PC-3 (cell line): ENCODE data around the gene IL1RAPL2. TPM values are rescaled to one million over a fixed set of nuclear protein-coding genes. Genes with fewer than 3 reads are reported as not detected.

Experiments used
- ATAC-seq: fragments of 200-7000 bp; cut with Tn5 transposase; 2 replicates; pipeline ENCODE4 v1.9.1; 2020; ENCODE audit warnings: mild to moderate bottlenecking, moderate library complexity
- BruUV-seq: library from RNA; stranded (reverse); fragments of 400-500 nt; replicated peaks from 2 replicates; lab custom pipeline; 2021; lab: Mats Ljungman, UMichigan
- CTCF ChIA-PET: fragments of 300-600 bp; sonication (Branson Sonifier 250); formaldehyde crosslinking; loops from one replicate; lab custom pipeline; 2022; ENCODE audit warnings: antibody characterized with exemption; lab: Charles Lee
- POLR2A ChIA-PET: fragments of 300-600 bp; sonication (Branson Sonifier 250); formaldehyde crosslinking; loops from one replicate; lab custom pipeline; 2022; ENCODE audit warnings: antibody characterized with exemption; ENCODE audit not compliant: unreplicated experiment; lab: Charles Lee
- DNase-seq: peaks from one replicate; pipeline ENCODE4 v3.0.0-alpha.2; 2015
- H2AFZ ChIP-seq: fragments of 300-600 bp; sonication (generic); 2 replicates; pipeline ENCODE4 v1.6.0; 2016; ENCODE audit warnings: antibody characterized with exemption, low read length
- H3F3A ChIP-seq: fragments of 300-600 bp; sonication (generic); one replicate; pipeline ENCODE4 v1.6.0; 2017; ENCODE audit warnings: antibody characterized with exemption, low read length, control low read depth, mild to moderate bottlenecking; ENCODE audit not compliant: unreplicated experiment
- H3K27ac ChIP-seq: fragments of 300-600 bp; sonication (generic); 2 replicates; pipeline ENCODE4 v1.5.1; 2016; ENCODE audit warnings: mild to moderate bottlenecking, low read length
- H3K27me3 ChIP-seq: fragments of 300-600 bp; sonication (generic); 2 replicates; pipeline ENCODE4 v1.6.1; 2016; ENCODE audit warnings: low read length, mixed read lengths
- H3K36me3 ChIP-seq: fragments of 300-600 bp; sonication (generic); 2 replicates; pipeline ENCODE4 v1.6.1; 2016; ENCODE audit warnings: low read depth, mixed run types, low read length, mixed read lengths
- H3K4me1 ChIP-seq: fragments of 300-600 bp; sonication (generic); 2 replicates; pipeline ENCODE4 v1.5.1; 2016; ENCODE audit warnings: low read length; ENCODE audit not compliant: insufficient read depth
- H3K4me2 ChIP-seq: fragments of 300-600 bp; sonication (generic); 2 replicates; pipeline ENCODE4 v1.6.0; 2016; ENCODE audit warnings: low read length
- H3K4me3 ChIP-seq: fragments of 300-600 bp; sonication (generic); 2 replicates; pipeline ENCODE4 v1.5.1; 2016; ENCODE audit warnings: mild to moderate bottlenecking, low read length, mixed read lengths
- H3K79me2 ChIP-seq: fragments of 300-600 bp; sonication (generic); 2 replicates; pipeline ENCODE4 v1.6.1; 2017; ENCODE audit warnings: low read length, mixed read lengths
- H3K9ac ChIP-seq: fragments of 300-600 bp; sonication (generic); 2 replicates; pipeline ENCODE4 v1.6.0; 2016; ENCODE audit warnings: mild to moderate bottlenecking, low read length
- H3K9me2 ChIP-seq: fragments of 300-600 bp; sonication (generic); replicated peaks from 2 replicates; pipeline ENCODE4 v1.6.1; 2016; ENCODE audit warnings: mixed run types, low read length, mixed read lengths
- H3K9me3 ChIP-seq: fragments of 300-600 bp; sonication (generic); 2 replicates; pipeline ENCODE4 v1.6.1; 2016; ENCODE audit warnings: low read length, mixed read lengths
- H4K20me1 ChIP-seq: fragments of 300-600 bp; sonication (generic); 2 replicates; pipeline ENCODE4 v1.6.1; 2016; ENCODE audit warnings: low read length, mixed read lengths
- EZH2 ChIP-seq: fragments of 300-600 bp; sonication (generic); IDR thresholded peaks from one replicate; pipeline ENCODE4 v1.6.1; 2017; ENCODE audit warnings: antibody characterized with exemption, mild to moderate bottlenecking, low read length; ENCODE audit not compliant: unreplicated experiment
- EZH2phosphoT487 ChIP-seq: fragments of 300-600 bp; sonication (generic); IDR thresholded peaks from 2 replicates; pipeline ENCODE4 v1.6.1; 2018; ENCODE audit warnings: mild to moderate bottlenecking, antibody characterized with exemption, low read length, borderline replicate concordance
- intact Hi-C: fragments of 100-400 bp; cut with micrococcal nuclease; formaldehyde crosslinking; loops from 2 replicates; pipeline ENCODE4 v1.9.0; 2023
- total RNA-seq: library from RNA; depleted of rRNA; stranded (reverse); fragments of >200 nt; gene quantifications from 2 replicates; pipeline ENCODE4 v1.2.3, GENCODE V29; 2014
- TF ChIP-seq, protein P1 (sequence below): fragments of 300-600 bp; sonication (generic); conservative IDR thresholded peaks from 2 replicates; pipeline ENCODE4 v1.5.1; 2017; ENCODE audit warnings: antibody characterized with exemption, low read depth, mild to moderate bottlenecking, low read length

The IL1RAPL2 gene
- total RNA-seq, 1 experiment from 2014 or later: 0.62 TPM

DNA sequence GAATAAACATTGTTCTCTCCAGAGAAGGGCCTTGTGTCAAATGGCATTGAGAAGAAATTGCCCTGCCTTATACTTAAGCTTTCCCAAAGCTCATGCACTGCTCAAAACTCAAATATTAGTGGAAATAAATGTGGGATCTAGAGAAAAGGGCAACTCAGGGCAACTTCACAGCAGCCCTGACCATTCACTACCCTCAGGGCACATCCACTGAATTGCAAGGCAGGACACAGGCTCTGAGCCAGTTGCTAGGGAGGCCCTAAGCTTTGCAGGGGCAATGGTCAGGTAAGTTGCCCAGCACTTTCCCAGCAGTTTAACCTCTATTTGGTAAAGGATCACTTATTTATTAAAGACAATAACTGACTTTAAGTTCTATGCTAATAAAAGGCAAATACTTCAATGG, 909.8 kb downstream of the IL1RAPL2 start:
- H2AFZ ChIP-seq: no peak overlapping the region

DNA sequence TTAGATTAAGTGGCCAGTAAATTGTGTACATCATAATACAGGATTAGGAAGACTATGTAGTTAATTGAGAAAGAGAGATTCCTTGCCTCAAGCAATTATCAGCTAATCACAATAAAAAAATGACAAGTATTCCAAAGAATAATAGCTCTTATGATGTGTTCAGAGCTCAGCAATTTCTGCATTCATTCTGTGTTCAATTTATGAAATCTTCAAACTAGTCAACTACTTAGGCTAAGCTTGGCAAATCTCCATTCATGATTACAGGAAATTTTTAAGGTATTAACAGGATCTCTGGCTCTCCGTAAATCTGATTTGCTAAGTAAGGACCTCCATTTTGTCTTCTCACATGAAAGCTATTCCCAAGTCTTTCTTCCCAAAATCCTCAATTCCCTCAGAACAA, 911.4 kb downstream of the IL1RAPL2 start:
- Histone ChIP-seq H3K4me1 (no peaks in the 10 kb centered on the region; the same call in 1 of the 2 replicates), H3K27ac (no peak overlapping the region)
- POLR2A ChIA-PET: no interaction called here

More for the DNA sequence above, 909.8 kb downstream of the IL1RAPL2 start:
- DNase-seq (peak; percentile 30), ATAC-seq (no peak)
- intact Hi-C loops: no loop called here
- Histone ChIP-seq H3K4me3 (no peak overlapping the region), H3K9me3 (no peaks in the 10 kb centered on the region), H3K4me1 (no peaks in the 10 kb centered on the region), H3K79me2 (no peaks in the 10 kb centered on the region), H3K9me2 (no peaks in the 10 kb centered on the region), H3K4me2 (no peak overlapping the region), H3K36me3 (no peaks in the 10 kb centered on the region), H3K9ac (no peak overlapping the region), H3K27me3 (no peaks in the 10 kb centered on the region), H4K20me1 (no peaks in the 10 kb centered on the region), H3K27ac (no peak overlapping the region), H3F3A (no peaks in the 10 kb centered on the region)
- CTCF ChIA-PET: no interaction called here
- POLR2A ChIA-PET: no interaction called here
- no TSS peak for BruUV-seq
- TF ChIP-seq EZH2phosphoT487 (no peak), EZH2 (no peak)
- TF ChIP-seq, protein P1, sequence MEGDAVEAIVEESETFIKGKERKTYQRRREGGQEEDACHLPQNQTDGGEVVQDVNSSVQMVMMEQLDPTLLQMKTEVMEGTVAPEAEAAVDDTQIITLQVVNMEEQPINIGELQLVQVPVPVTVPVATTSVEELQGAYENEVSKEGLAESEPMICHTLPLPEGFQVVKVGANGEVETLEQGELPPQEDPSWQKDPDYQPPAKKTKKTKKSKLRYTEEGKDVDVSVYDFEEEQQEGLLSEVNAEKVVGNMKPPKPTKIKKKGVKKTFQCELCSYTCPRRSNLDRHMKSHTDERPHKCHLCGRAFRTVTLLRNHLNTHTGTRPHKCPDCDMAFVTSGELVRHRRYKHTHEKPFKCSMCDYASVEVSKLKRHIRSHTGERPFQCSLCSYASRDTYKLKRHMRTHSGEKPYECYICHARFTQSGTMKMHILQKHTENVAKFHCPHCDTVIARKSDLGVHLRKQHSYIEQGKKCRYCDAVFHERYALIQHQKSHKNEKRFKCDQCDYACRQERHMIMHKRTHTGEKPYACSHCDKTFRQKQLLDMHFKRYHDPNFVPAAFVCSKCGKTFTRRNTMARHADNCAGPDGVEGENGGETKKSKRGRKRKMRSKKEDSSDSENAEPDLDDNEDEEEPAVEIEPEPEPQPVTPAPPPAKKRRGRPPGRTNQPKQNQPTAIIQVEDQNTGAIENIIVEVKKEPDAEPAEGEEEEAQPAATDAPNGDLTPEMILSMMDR: no peak

DNA sequence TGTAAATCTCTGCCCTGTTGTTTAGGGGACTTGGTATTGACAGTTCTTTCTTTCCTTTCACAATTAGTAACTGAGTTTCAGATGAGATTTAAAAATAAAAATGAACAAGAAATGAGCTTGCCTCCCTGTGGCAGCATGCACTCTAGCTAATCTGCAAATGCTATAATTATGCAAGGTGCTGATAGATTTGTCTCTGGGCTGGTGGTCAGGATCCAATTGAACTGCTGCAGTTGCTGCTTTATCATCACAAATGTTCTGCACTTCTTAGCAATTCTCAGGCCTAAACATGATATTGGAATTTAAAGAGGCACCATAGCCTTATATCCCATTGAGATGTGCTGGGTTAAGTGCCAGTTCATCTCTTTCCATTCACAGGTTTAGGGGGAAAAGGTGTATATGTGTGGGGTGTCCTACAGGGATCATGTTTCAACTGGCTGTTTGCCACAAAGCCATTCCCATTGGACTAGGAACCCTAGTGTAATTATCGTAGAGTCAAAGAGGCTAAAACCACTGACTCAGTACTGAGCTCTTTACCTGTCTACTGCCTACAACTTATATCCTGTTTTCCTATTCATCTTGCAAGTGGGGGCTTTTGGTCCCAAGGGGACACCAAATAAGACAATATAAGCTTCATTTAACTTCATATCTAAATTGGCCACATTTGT, 914.8 kb downstream of the IL1RAPL2 start:
- Histone ChIP-seq H2AFZ (no peak overlapping the region), H3K4me3 (no peak overlapping the region), H3F3A (no peaks in the 10 kb centered on the region), H3K4me2 (no peak overlapping the region), H3K9me2 (no peaks in the 10 kb centered on the region), H3K79me2 (no peaks in the 10 kb centered on the region), H3K36me3 (no peaks in the 10 kb centered on the region), H3K27ac (no peak overlapping the region), H3K4me1 (peaks cover 11% of the 10 kb centered on the region; the same call in 1 of the 2 replicates), H3K9ac (no peak overlapping the region), H4K20me1 (no peaks in the 10 kb centered on the region), H3K27me3 (no peaks in the 10 kb centered on the region), H3K9me3 (no peaks in the 10 kb centered on the region)
- ATAC-seq: no peak
- CTCF ChIA-PET: no interaction called here
- POLR2A ChIA-PET: no interaction called here
- TF ChIP-seq, protein P1: no peak
- TF ChIP-seq EZH2: no peak
- no peak for TF ChIP-seq EZH2phosphoT487
- no peak for DNase-seq
- intact Hi-C loops: no loop called here
- no TSS peak for BruUV-seq

More for the DNA sequence above, 911.4 kb downstream of the IL1RAPL2 start:
- no peak overlapping the region for H3K4me2 ChIP-seq
- TF ChIP-seq EZH2phosphoT487 (no peak), EZH2 (no peak)
- TF ChIP-seq, protein P1: no peak
- H3K79me2 ChIP-seq: no peaks in the 10 kb centered on the region
- H3K4me3 ChIP-seq: no peak overlapping the region
- H4K20me1 ChIP-seq: no peaks in the 10 kb centered on the region
- CTCF ChIA-PET: no interaction called here
- intact Hi-C loops: no loop called here
- no peak overlapping the region for H3K9ac ChIP-seq
- H2AFZ ChIP-seq: no peak overlapping the region
- H3F3A ChIP-seq: no peaks in the 10 kb centered on the region
- ATAC-seq: no peak
- H3K9me2 ChIP-seq: no peaks in the 10 kb centered on the region
- H3K9me3 ChIP-seq: no peaks in the 10 kb centered on the region
- no TSS peak for BruUV-seq
- no peaks in the 10 kb centered on the region for H3K27me3 ChIP-seq
- DNase-seq: no peak
- H3K36me3 ChIP-seq: no peaks in the 10 kb centered on the region
